GM18867 (cell line): Measurements from ENCODE around the gene GNPNAT1.
"Not testable (repeated sequence)": the region's sequence is repeated elsewhere in the genome, so short reads cannot be mapped to it uniquely, and the experiment has no call there.

ENCODE experiments used
- ATAC-seq: cut with Tn5 transposase; IDR thresholded peaks from one replicate; pipeline ENCODE4 v1.9.1; 2021; ENCODE audit warnings: mild to moderate bottlenecking, moderate library complexity; ENCODE audit not compliant: unreplicated experiment

Gene GNPNAT1

DNA sequence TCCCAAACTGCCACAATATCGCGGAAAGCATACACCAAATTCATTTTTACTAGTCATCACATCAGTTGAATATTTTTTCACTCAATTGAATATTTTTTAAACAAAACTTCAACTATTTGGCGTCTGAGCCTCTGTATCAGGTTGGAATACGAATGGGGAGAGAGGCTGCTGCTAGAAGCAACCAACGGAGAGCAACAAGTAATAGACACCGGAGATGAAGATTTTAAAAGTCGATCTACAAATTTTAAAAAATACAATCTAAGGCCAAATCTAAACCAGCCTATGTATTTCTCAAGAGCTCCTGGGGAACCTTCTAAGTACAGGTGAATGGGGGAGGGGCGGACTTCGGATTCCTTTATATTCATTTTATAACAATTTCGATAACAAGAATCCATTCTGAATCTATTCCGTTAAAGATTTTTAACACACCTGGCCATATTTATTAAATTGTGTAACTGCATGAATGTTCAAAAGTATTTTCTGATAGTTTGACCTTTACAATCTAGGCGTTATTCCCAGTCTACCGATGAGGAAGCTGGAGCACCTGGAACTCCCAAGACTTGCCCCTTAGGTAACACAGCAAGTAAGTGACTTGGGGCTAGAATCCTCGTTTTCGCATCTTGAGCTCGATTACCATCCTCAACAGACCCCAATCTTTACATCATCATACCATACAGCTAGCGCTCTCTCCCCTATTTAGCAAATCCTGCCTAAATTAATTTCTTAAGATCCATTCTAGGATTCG is 1.2 kb downstream of the GNPNAT1 start:
- ATAC-seq: no peak

- no peak for ATAC-seq
Measured at GRCh38 chr14:52789118-52789517, 2.3 kb downstream of the GNPNAT1 start.

DNA sequence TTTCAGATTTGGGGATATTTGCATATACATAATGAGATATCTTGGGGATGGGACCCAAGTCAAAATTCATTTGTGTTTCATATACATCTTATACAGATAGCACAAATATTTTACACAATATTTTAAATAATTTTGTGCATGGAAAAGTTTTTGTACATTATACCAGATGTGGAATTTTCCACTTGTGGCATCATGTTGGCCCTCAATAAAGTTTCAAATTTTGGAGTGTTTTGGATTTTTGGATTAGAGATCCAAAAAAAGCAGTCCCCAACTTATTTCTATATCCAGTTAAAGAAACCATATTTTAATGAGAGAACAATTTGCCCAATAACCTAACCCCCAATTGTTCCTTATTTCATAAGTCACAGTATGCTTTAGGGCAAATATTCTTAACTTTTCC is 4.5 kb downstream of the GNPNAT1 start:
- ATAC-seq: no peak

DNA sequence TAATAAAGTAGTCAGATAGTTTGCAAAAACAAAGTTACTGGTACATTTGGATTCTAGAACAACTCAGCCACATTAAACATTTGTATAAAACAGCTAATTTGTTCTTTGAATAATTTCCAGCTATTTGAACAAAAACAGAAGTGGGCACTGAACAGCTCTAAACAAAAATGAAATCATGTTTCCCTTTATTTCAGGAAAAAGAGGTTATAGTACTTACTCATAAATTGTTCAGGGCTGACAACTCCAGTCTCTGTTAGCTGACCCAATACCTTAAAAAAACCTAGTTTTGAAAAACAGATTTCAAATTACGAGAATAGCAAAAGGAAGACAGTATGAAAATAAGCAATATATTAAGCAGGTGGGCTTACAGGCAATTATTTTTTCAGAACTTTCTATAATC is 8.2 kb downstream of the GNPNAT1 start:
- no peak for ATAC-seq

- no peak for ATAC-seq
Measured at GRCh38 chr14:52781629-52782028, 9.8 kb downstream of the GNPNAT1 start.

DNA sequence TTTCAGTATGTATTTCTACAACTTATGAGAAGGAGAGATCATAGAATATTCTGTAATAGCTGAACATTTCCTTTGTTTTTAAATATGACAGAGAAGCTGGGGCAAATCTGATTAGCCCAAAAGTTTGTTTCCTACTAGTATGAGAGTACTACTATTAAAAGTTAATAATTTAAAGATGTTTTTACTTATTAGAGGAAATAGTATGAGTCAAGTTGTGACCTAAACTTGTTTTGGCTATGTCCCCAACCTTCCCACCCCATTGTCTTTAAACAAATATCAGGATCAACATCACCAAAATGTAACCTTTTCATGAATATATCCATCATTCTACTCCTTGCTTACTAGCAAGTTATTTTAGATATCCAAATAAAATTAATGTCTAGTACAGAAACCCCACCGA is 10.5 kb downstream of the GNPNAT1 start:
- ATAC-seq: no peak

- ATAC-seq: no peak
Measured at GRCh38 chr14:52778702-52779101, 12.7 kb downstream of the GNPNAT1 start.

DNA sequence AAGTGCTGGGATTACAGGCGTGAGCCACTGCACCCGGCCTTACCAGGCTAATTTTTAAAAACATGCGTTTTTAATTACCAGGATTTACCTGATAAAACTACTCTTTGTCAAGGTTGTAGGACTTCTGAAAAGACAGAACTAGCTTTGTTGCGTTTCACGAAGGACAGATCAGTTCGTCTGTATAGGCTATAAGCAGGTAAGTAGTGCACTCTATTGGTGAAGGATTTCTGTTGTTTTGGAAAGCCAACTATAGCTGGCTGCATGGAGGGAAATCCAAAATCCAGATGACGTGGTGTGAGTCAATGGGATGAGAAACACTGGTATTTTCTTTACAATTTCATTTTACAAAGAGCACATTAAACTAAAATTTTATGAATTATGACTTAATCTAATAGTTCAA is 14.6 kb downstream of the GNPNAT1 start:
- ATAC-seq: no peak

DNA sequence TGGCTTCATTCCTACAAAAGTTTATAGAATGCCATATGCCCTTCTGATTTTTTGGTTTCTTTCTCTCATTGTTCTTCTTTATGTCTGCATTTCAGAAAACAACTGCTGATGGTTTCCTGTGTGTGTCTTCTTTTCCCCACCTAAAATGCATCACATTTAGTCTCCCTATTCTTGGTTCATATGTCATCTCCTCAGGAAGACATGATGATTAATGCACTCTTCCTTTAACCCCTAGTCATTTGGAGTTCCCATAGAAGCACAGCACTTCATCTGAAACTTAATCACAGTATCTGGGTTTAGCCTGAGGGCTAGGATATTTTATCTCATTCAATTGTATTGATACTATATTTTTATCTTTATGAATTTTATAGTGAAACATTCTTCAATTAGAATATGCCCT is 21.5 kb downstream of the GNPNAT1 start:
- no peak for ATAC-seq

DNA sequence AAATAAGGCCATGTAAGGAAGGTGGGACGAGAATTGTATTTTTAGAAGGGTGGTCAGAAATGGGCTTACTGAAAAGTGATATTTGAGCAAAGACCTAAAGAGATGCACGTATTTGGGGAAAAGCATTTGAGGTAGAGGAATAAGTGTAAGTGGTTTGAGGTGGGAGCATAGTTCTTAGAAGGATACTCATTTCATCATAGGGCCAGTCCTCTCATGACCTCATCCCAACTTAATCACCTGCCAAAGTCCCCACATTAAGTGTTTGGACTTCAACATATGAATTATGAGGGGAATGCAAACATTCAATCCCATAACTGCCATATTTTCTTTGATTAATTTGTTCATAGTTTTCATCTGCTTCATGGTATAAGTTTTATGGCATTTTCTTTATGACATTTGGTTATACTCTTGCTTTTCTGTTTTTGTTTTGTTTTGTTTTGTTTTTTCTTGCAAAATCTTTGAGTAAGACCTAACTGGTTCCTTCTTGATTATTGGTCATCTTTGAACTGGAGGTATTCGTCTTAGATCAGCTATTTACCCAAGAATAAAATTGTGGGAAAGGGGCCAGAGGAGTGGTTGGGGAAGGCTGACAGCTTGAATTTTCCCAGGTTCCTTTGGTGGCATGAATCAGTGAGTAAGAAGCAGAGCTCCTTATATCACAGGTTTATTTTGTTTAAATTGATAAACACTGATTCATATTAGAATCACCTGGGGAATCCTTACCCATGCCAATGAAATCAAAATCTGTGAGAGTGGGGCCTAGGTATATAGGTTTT is 24.2 kb downstream of the GNPNAT1 start:
- ATAC-seq: no peak

DNA sequence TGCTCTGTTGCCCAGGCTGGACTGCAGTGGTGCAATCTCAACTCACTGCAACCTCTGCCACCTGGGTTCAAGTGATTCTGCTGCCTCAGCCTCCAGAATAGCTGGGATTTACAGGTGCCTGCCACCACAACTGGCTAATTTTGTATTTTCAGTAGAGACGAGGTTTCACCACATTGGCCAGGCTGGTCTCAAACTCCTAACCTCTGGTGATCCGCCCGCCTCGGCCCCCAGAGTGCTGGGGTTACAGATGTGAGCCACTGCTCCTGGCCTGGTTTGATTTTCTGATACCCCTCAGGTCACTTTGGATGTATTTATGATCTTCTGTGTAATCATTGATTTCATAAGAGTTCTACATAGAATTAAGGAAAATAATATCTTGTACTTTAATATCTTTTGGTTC is 28.5 kb downstream of the GNPNAT1 start:
- ATAC-seq: not testable (repeated sequence)

DNA sequence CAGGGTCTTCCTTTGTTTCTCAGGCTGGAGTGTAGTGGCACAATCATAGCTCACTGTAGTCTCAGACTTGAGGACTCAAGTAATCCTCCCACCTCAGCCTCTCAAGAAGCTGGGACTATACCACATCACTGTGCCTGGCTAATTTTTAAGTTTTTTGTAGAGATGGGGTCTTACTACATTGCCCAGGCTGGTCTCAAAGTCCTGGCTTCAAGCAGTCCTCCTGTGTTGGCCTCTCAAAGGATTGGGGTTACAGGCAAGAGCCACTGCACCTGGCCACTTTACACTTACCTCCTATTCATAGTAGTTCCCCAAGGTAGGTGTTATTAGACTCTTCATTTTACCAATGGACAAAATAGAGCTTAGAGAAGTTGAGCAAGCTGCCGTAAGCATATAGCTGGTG is 32.3 kb downstream of the GNPNAT1 start:
- no peak for ATAC-seq

DNA sequence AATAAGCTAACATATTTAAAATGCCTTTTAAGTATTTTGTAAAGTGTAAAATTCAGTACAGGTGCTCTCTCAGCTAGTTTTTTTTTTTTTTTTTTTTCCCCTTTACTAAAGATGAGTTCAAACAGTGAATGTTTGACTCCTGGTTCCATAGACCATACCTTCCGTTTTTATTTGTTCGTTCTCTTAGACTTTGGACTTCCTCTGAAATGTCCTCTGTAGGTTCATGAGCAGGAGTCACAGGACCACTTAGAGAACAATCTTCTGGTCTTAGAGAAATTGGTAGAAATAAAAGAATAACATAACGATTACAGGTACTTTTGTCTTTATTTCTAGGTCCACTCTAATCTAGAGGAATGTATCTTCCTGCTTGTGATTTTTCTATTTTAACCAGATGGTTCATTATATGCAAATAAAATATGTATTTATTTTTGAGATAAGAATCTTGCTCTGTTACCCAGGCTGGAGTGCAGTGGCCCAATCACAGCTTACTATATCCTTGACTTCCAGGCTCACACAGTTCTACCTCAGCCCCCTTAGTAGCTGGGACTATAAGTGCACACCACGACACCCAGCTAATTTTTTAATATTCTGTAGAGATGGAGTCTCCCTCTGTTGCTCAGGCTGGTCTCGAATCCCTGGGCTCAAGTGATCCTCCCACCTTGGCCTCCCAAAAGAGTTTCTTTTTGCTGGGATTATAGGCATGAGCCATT is 35.6 kb downstream of the GNPNAT1 start:
- no peak for ATAC-seq

DNA sequence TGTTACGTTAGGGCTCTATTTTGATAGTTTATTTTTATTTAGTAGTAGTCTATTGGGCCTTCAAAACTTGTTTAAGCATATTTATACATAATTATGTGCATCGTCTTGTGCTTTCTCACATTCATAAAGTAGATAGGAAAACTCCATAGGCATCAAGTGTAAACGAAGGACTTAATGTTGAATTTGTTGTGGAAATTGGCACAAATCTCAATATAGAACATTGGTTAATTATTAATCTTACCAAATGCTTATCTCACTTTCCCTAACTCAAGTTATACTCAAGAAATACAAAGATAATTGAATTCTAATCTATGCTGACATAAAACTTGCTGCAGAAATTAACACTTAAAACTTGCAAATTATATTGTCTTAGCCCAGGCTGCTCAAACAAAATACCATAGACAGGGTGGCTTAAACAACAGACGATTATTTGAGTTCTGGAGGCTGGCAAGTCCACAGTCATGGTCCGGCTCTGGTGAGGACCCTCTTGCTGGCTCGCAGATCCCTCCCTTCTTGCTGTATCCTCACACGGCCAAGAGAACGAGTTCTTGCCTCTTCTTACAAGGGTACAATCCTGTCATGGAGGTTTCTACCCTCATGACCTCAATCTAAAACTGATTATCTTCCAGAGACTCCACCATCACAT is 42.6 kb downstream of the GNPNAT1 start:
- no peak for ATAC-seq

DNA sequence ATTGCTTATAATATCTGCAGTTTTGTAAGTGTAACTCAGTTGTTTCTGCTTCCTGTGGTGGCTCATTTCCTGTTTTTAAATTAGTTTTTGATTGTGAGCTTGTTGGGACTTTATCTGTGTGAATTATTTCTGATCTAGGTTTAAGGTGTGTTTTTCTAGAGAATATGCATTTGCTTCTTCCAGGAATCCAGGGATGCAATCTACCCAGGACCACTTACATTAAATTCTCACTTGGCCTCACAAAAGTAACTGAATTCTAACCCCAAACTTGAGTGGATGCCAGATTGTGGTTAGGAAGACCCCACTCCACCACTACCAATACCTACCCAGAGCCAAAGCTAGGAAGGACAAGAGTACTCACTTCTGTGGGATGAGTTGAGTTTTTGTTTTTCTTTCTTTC is 49.5 kb downstream of the GNPNAT1 start:
- peak; percentile 21 for ATAC-seq

DNA sequence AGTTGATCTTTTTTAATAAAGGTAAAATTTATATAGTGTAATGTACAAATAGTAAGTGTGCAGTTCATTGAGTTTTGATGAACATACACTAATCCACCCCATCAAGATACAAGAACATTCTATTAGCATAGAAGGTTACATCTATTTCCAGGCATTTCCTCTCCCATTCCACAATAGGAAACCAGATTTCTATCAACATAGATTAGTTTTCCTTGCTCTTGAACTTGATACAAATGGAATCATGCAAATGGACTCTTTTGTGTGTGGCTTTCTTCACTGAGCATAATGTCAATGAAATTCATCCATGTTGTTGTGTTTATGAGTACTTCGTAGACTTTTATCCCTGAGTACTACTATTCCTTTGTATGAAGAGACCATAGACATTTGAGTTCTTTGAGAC is 50.7 kb downstream of the GNPNAT1 start:
- no peak for ATAC-seq

- ATAC-seq: no peak
Measured at GRCh38 chr14:52738409-52738808, 53.0 kb downstream of the GNPNAT1 start.

- no peak for ATAC-seq
Measured at GRCh38 chr14:52735921-52736489, 55.4 kb downstream of the GNPNAT1 start.

DNA sequence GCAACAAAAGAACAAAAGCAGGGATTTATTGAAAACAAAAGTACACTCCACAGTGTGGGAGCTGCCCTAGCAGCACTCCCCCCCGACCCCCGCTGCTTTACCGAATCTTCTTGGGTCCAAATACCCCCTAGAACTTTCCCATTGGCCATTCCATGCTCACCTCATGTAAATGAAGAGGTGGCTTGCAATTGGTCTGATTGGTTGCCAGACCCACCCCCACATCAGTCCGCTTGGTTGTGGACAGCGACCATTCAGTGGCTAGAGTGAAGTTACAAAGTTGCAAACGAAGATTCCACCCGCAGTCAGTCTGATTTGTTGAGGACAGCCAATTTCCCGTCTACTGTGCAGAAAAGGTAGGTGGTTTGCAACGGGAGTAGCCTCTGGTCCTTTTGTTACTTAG is 57.6 kb downstream of the GNPNAT1 start:
- no peak for ATAC-seq

DNA sequence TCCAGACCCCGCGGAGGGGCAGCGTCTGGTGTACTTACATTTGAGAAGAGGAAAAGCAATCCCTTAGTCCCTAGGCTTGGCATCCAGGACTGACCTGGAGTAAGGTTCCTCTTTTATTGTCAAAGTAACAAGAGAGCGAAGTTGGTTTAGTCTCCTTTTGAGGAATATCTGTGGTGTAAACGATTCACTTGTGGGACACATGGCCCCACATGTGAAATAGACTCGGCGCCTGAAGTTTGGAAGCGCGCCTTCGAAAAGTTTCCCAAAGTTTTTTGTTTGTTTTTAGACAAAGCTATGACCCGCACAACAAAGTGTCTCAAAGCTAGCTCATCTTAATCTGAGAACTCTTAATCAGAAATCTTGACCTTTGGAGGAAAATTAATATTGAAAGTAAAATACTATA is 60.7 kb downstream of the GNPNAT1 start:
- no peak for ATAC-seq
